Measurements from ENCODE around the gene CSMD2.

Gene CSMD2

DNA sequence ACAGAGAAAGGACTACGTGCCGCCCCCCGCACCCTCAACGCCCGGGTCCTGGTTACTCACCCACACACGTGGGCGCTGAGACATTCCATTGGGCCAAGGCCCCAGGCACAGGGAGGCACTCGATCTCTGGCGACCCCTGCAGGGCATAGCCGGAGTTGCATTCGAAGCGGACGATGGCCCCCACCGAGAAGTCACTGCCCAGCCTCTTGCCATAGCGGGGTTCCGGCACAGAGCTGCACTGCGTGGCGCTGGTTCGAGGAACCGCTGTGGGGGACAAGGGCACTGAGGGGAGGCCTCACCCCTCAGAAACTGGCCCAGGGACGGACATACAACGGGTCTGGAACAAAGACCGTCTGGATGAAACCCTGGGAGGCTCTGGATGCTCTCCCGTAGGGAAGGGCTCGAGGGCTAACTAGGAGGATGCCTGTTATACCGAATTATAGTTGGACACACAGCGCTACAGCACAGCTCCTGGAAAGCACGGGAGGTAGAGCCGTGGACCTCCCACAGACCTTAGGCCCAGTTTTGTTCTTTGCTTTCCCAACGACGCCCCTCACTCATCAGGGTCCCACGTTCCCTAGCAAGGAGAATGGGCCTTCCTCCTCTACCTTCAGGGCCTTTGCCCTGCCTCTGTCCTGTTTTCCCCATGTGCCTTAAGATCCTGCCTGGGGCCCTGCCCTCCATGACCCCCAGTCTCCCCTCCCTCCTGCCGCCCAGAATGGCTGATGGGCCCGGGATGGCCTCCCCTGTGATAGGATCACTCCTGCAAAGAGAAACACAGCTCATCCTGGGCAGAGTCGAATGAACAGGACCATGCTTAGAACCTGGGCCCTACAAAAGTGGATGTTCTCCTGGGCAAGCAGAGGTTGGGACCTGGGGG lies 539.8 kb downstream of the CSMD2 start:
- DNase-seq: peak; percentile 55

DNA sequence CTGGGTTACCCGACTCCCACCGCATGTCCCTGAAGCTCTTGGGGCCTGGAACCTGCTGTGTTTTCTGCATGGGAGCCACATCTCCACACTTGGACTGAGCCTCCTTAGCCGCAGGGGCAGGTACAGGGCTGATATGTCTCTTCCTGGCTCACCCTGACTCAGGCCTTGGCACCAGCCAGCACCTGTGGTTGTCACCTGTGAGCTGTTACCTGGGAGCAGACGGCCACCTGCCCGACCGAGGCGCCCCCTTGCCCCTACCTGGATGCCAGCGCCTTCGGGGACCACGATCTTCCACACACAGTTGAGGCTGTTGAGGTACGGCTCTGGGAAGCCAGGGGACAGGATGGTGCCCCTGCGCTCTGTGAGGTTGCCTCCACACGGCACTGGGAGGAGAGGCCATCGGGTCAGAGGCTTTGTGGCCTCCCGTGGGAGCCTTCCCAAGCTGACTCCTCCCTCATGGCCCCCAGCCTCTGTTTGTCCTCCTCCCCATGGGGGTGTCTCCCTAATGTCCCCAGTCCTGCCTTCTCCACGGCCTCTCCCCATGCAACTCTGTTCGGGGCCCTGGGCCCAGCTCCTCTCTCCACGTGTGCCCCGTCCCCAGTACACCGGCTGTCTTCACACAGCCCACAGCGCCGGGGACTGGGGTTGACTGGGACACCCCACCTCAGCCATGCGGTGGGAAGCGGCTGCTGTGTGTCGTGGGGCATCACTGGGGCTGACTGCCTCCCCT lies 540.6 kb downstream of the CSMD2 start:
- peak; percentile 36 for DNase-seq

DNA sequence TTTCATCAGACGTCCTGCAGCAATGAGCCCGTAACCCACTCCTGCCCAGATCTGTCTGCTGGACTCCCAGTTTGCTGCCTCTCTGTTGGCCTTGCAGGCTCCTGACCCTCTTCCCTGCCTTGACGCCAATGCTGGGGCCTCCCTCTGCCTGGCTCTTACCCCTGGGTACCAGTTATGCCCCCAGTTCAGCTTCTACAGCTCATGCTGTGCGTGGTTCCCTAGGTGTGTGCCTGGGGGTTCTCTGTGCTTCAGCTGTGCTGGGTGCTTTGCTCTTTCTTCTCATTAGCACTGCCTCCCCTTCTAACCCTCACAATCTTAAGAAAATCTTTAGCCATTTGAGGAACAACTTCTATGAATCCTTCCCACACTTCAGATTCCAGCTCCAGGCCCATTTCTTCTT lies 541.2 kb downstream of the CSMD2 start:
- DNase-seq: peak; percentile 30

GRCh38 chr1:33622757-33623156 lies 542.3 kb downstream of the CSMD2 start:
- DNase-seq: peak; percentile 7

DNA sequence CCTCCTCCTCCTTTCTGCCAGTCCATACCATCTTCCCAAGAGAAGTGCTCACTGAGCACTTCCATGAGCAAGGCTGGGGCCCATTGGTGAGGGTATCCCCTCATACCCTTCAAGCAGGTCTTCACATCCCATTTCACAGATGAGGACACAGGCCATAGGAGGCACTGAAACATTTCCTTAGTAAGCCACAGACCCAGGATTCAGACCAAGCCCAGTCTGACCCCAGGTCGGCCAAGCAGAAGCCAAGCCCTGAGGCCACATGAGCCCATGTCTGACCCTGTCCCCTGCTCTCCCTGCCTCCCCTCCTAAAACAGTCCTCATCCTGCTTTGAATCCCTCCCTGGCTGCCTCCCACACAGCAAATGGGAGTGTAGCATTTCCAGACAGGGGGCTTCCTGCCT lies 546.4 kb downstream of the CSMD2 start:
- no peak for DNase-seq

GRCh38 chr1:33617451-33617850 lies 547.6 kb downstream of the CSMD2 start:
- DNase-seq: no peak

GRCh38 chr1:33616780-33617179 lies 548.2 kb downstream of the CSMD2 start:
- peak; percentile 43 for DNase-seq

- DNase-seq: no peak
Observed at GRCh38 chr1:33615546-33615945, 549.5 kb downstream of the CSMD2 start.

DNA sequence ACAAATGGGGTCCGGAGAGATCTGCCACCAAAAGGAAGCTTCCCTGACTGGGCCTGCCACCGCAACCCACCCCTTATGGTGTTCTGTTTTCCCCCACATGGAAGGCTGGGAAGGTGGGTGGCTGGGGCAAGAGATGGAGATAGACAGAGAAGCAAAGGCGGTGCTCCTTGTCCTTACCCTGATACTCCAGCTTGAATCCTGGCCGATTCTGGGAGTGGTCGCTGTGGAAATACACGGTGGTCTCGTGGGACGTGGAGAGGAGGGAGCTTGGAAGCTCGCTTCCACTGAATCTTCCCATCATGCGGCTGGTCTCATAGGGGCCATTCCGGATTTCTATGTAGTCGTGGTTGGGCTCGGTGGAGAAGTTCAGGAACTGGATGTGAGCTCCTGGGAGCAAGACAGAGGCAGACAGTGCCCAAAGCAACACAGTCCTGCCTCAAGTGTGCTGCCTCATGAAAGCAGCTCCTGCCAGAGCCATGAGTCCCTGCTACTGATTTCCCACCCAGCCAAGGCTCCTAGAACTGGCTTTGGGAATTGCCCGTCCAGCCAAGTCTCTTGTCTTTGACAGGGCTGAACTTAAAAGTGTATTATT lies 554.1 kb downstream of the CSMD2 start:
- DNase-seq: no peak

DNA sequence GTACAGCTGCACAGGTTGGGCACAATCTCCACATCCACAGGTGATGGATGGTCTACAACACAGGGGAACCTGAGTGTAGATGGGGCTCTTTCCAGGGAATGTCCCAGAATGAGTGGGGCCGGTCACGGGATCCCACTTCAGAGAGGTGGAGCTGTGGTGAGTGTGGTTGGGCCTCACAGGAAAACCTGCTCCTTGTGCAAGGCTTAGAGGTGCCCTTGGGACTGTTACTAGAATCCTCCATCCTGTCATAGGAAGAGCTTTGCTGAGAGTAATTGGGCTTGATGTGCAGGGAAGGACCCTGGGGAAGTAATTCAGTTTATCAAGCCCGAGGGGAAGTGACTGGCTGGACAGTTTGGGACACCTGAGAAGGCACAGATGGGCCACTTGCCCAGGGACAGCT lies 554.6 kb downstream of the CSMD2 start:
- no peak for DNase-seq

DNA sequence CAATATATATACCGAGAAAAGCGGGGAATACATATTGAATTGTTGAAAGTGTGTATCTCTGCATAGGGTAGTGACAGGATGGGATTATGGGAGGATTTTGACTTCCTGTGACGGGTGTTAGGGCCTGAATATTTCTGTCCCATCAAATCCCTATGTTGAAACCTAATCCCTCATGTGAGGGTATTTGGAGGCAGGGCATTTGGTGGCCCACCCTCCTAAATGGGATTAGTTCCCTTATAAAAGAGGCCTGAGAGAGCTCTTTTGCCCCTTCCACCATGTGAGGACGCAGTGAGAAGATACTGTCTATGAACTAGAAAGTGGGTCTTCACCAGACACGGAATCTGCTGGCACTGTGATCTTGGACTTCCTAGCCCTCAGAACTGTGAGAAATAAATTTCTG lies 555.3 kb downstream of the CSMD2 start:
- DNase-seq: no peak

DNA sequence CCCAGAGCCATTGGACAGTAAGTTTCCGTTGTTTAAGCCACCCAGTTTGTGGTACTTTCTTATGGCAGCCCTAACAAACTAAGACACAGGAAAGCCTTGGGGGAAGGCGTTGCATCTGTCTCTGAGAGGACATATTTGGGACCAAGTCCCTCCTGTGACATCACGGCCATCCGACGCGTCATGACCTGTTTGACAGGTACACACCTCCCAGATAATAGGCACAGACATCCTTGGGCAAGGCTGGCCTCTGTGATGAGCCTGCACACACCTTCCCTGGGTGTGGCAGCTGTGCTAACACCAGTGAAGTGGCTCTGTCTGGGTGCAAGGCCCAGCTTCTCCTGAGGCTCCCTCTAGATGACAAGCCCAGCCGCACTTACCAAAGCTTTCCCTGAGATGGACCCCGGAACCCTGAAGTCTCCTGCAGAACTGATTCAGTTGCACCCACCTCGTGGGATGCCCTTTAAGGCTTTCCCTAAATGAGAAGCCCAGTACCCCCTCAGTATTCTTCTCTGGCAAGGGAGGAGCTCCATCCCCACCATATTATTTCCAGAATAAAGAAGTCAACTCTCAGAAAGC lies 556.1 kb downstream of the CSMD2 start:
- DNase-seq: no peak

DNA sequence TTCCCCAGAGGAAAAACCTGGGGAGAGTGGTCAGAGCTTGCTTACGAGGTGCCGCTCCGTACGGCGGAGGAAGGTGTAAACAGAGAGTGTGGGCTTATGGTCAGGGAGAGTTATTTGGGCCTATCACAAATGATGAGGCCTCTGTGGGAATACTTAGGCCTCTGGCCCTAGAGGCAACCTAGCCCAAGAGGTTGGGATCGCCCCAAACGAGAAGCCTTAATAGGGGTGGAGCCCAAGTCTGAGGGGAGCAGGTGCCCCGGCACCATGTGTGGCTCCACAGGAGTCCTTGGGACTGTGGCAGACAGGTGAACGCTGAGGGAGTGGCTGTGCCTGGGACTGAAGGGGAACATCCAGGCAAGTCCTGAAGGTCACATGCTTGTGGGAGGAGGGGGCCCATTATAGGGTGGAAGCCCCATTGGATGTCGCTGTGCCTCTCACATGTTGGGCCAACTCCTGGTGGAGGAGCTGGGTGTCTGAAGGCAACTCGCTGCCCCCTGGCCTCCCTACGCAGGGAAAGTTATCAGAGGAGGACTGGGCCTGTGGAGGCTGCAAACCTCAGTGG lies 557.5 kb downstream of the CSMD2 start:
- DNase-seq: peak; percentile 41

DNA sequence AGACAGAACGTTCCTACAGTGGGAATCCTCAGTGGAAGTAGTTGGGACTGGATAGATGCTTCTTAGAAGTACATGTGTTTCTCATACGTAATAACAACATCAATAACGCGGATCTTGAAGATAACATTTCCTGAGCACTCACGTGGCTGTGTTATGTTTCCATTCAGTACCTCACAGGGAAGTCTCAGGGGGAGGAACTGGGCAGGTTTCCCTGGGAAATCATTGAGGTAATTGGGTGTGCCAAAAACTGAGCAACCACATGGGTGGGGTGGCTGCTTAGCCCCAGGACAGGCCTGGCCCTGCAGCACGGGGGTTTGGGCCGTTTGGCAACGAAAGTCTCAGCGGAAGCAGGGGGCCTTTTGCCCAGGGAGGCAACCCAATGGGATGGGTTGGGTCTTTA lies 558.8 kb downstream of the CSMD2 start:
- DNase-seq: no peak

GRCh38 chr1:33602271-33602670 lies 562.8 kb downstream of the CSMD2 start:
- DNase-seq: peak; percentile 36

DNA sequence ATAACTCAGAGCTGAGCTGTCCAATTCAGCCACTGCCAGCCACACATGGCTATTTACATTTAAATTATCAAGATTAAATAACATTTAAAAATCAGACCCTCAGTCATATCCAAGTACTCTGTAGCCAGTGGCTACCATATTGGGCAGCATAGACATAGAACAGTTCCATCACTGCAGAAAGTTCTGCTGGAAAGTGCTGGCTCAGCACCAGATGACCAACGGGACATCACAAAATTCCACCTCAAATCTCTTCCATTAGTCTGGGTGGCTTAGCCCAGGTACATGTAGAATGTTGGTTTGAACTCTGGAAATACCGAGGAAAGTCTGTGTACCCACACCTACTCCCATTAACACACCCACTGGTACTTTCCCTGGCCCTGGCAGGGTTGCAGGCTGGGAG lies 563.3 kb downstream of the CSMD2 start:
- peak; percentile 7 for DNase-seq

DNA sequence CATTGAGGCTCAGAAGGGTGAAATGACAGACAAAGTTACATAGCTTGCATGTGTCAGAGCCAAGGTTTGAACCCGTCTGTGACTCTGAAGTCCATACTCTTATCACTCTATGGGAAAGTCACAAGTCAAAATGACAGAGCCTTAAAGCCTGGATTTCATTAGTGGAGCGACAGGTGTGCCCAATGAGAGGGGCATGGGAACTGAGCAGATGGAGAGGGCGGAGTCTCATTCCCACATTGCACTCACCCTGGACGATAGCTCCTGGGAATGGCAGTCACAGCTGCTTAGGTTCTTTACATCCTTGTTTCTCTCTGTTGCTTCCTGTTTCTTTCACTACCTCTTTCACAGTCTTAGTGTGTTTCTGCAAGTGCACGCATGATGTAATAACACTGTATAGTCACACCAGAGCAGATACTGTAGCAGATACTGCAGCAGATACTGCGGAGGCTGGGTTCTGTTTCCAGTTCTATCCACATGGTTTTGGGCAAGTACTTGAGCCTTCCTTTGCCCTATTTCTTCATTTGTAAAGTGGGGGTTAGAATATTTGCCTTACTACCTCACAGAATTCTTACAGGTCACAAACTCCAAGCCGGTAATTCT lies 565.4 kb downstream of the CSMD2 start:
- peak; percentile 37 for DNase-seq

DNA sequence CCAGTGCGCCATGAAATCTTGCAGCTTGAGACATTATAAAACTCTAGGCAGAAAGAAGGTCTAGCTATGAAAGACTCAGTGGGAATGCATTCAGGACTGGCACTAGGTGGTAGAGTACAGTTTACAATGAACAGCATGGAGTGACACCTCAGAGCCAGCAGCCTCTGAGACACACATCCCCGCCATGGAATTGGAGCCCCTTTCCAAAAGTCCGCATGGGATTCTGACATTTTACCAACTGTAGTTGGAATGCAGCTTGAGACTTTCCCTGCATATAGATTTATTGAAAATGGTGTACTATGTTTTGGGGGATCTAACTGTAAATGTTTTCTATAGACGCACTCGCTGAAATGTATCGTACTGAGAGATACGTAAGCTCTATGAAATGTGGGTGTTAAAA lies 576.3 kb downstream of the CSMD2 start:
- peak; percentile 19 for DNase-seq

DNA sequence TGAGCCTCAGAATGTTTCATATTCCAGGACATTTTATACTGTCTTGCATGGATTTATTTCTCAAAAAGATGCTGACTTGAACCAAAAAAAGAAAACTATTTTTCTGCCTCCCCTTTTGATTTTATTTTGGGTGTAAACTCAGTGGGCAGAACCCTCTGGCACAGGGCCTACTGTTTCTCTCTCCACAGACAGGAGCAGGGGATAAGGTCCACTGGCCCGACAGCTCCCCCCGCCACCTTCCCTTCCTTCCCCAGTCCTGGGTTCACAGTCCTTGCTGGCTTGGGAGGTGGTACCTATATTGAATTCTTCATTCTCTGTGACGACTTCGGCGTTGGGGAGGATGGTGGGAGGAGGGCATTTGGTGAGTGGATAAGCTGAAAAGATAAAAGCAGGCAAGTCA lies 578.2 kb downstream of the CSMD2 start:
- peak; percentile 12 for DNase-seq

GRCh38 chr1:33586106-33586505 lies 578.9 kb downstream of the CSMD2 start:
- peak; percentile 38 for DNase-seq

DNA sequence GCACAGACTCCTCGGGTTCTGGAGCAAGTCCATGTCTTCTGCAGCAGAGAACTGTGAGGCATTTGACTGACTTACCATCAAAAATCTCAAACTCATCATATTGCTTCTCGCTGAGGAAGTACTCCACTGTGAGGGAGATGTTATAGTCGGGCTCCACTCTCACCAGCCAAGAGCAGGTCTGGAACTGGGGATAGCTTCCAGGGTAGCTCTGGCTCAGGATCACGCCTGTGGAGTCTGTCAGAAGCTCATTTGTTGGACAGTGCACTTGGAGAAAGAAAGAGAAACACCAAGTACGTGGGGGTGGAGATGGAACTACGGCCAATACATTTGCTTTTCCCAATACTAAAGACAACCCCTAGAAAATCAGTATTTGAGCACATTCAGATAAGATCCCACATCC lies 581.5 kb downstream of the CSMD2 start:
- DNase-seq: peak; percentile 35

- peak; percentile 10 for DNase-seq
Observed at GRCh38 chr1:33578557-33579448, 586.2 kb downstream of the CSMD2 start.
